Activated CD4-positive, alpha-beta T cell treated with anti-CD3 and anti-CD28 coated beads, Interleukin-2, Interleukin-6, amounts not matched to agents 100 ng/mL and 50 ng/mL, durations not matched to agents 16 hours and 8 hours (primary cell): ENCODE data around the gene ZFYVE26.
"Not testable (repeated sequence)": the region's sequence is repeated elsewhere in the genome, so short reads cannot be mapped to it uniquely, and the experiment has no call there.

Source experiments
- DNase-seq: peaks from one replicate; pipeline ENCODE4 v3.0.0-alpha.2; 2020

ZFYVE26 gene

GRCh38 chr14:67816326-67817002, at the start of gene ZFYVE26:
TSS of gene ZFYVE26 (minus strand) at chr14:67816590. CDS start at chr14:67815963, 627 bp downstream.
- DNase-seq = peak; percentile 95

- no peak for DNase-seq
Measured at GRCh38 chr14:67863223-67863622, 46.8 kb upstream of the ZFYVE26 start.

- no peak for DNase-seq
Measured at GRCh38 chr14:67859169-67859749, 42.9 kb upstream of the ZFYVE26 start.

GRCh38 chr14:67857778-67858350, 41.5 kb upstream of the ZFYVE26 start:
- DNase-seq = no peak

- no peak for DNase-seq
Measured at GRCh38 chr14:67856827-67857226, 40.4 kb upstream of the ZFYVE26 start.

GRCh38 chr14:67853715-67854114, 37.3 kb upstream of the ZFYVE26 start:
- no peak for DNase-seq

- no peak for DNase-seq
Measured at GRCh38 chr14:67852926-67853604, 36.7 kb upstream of the ZFYVE26 start.

- no peak for DNase-seq
Measured at GRCh38 chr14:67851785-67852410, 35.5 kb upstream of the ZFYVE26 start.

GRCh38 chr14:67850066-67850830, 33.9 kb upstream of the ZFYVE26 start:
- DNase-seq = no peak

- DNase-seq = no peak
Measured at GRCh38 chr14:67846029-67846610, 29.7 kb upstream of the ZFYVE26 start.

- DNase-seq = peak; percentile 53
Measured at GRCh38 chr14:67837011-67837624, 20.7 kb upstream of the ZFYVE26 start.

GRCh38 chr14:67835596-67835995, 19.2 kb upstream of the ZFYVE26 start:
- DNase-seq = no peak

- DNase-seq = no peak
Measured at GRCh38 chr14:67833403-67833802, 17.0 kb upstream of the ZFYVE26 start.

- DNase-seq = no peak
Measured at GRCh38 chr14:67831113-67831512, 14.7 kb upstream of the ZFYVE26 start.

- no peak for DNase-seq
Measured at GRCh38 chr14:67821121-67821520, 4.7 kb upstream of the ZFYVE26 start.

GRCh38 chr14:67820428-67820971, 4.1 kb upstream of the ZFYVE26 start:
- DNase-seq = peak; percentile 40

- DNase-seq = peak; percentile 93
Measured at GRCh38 chr14:67819563-67820421, 3.4 kb upstream of the ZFYVE26 start, which contains the start of gene RAD51B. TSS of gene RAD51B (plus strand) at chr14:67819779.

GRCh38 chr14:67818476-67818875, 2.1 kb upstream of the ZFYVE26 start:
- not testable (repeated sequence) for DNase-seq

- DNase-seq = no peak
Measured at GRCh38 chr14:67817750-67818438, 1.5 kb upstream of the ZFYVE26 start.
